Stimulated activated CD4-positive, alpha-beta T cell treated with anti-CD3 and anti-CD28 coated beads, Interleukin-2, amount 100 ng/mL, for 24 hours (primary cell): ENCODE measurements around the gene MINDY4.

Source experiments
- DNase-seq, 2 donors: peaks; one replicate each; pipeline ENCODE4 v3.0.0-alpha.2; 2020

Gene MINDY4

GRCh38 chr7:30771174-30771879 is at the start of gene MINDY4:
MINDY4 (plus strand) TSS chr7:30771417; CDS start chr7:30771494, 77 bp downstream.
- DNase-seq = peak; percentile 69 to 81

GRCh38 chr7:30722187-30722586 is 49.0 kb upstream of the MINDY4 start:
- DNase-seq = no peak

DNA sequence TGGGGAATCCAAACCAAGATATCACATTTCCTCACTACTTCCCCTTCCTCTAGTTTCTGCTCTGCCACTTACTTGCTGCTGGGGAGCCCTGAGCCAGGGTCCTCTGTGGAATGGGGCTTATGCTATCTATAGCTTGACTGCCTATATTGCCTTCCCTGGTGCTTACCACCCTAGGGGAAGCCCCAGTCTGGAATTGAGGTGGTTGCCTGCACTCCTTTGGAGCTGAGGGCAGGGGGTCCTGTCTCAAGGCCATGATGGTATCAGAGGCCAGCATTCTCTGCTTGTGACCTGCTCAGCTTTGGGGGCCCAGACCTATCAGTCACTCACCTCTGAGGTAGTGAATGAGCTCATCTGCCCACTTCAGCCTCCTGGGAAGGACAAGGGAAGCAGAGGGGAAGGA is 48.5 kb upstream of the MINDY4 start:
- DNase-seq = no peak

DNA sequence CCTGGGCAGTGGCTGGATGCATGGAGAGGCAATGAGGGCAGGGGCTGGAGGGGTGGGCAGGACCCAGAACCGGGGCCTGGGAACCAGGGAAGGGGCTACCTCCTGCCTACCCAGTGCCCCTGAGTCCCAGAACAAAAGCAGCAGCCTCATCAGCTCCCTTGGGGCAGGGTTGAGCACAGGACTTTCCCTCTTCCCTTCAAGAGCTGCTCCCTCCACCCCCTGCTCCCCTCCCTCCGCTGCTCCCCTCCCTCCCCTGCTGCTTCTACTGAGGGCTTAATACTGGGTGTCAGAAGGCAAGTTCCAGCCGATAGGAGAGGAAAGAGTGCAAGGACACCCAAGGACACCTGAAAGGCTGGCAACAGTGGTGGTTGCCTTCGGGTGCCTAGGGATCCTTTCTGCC is 47.4 kb upstream of the MINDY4 start:
- no peak for DNase-seq

GRCh38 chr7:30726296-30727006 is 44.8 kb upstream of the MINDY4 start:
- no peak for DNase-seq

- peak in 1 of 2 donors; percentile 30 for DNase-seq
Observed at GRCh38 chr7:30727061-30727945, 43.9 kb upstream of the MINDY4 start.

GRCh38 chr7:30728591-30729100 is 42.6 kb upstream of the MINDY4 start:
- no peak for DNase-seq

GRCh38 chr7:30729642-30730041 is 41.6 kb upstream of the MINDY4 start:
- no peak for DNase-seq

- DNase-seq = no peak
Observed at GRCh38 chr7:30730097-30730496, 41.1 kb upstream of the MINDY4 start.

DNA sequence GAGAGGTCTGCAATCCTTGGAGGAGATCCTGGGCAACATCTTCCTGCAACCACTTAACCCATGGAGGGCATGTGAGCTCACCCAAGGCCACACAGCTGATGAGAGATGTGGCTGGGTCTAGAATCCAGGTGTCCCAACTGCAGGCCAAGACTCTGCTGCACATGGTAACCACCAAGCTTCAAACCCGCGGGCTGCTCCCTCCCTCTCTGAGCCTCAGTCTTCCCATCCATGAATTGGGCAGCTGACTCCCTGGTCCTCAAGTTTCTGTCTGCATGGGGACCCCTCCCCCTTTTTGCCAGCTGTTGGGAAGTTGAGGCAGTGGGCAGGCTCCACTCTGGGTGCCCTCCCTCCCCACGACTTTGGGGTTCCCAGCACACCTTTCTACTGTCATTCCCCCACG is 40.2 kb upstream of the MINDY4 start:
- no peak for DNase-seq

DNA sequence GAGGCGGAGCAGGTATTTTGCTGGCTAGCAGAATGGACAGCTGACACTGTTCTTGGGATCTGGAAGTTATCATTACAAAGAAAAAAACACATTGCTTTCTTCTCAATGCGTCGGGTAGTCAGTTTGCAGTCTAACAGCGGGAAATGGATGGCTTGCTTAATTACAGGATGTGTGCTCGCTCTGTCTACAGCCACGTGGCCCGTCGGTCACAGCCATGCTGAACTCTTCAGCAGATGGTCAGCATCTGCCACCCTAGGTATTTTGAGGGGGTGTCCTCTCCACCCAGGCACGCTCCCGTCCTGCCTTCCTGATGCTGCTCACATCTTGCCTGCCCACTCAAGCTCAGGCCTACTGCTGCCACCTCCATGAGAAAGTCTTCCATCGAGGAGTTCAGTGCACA is 39.6 kb upstream of the MINDY4 start:
- no peak for DNase-seq

GRCh38 chr7:30732606-30733005 is 38.6 kb upstream of the MINDY4 start:
- no peak for DNase-seq

DNA sequence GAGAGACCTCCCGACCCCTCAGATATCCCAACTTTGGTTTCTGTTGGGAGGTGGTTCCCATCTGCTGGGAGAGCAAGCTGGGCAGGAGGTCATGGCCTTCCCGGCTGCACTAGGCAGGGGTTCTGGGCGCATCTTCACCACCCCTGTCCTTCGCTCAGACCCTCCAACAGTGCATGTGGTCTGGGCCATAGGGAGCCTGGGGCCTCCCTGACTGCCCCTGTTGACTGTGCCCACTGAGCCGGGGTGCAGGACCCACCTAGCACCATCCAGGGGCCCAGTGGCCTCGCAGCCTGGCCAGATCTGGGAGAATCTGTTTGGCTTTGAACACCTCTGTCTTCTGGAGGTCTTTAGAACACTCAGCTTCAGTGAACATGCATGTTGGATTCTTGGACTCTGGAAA is 38.0 kb upstream of the MINDY4 start:
- DNase-seq = no peak

DNA sequence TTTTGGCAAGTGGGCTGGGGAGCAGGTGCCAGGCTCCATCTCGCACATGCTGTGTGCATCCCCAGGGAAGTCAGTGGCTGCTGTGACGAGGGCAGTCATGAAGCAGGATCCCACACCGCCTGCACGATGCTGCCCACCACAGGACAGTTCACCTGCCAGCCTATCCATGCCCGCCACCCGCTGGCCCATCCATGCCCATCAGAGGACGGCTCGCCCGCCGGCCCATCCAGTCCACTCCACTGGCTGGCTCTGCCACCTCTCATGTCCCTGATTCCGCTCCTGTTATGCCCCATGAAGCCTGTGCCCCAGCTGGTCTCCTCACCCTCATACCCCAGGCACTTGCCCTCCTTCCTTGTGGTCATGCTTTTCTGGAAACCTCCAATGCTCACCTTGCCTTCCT is 37.5 kb upstream of the MINDY4 start:
- DNase-seq = no peak

DNA sequence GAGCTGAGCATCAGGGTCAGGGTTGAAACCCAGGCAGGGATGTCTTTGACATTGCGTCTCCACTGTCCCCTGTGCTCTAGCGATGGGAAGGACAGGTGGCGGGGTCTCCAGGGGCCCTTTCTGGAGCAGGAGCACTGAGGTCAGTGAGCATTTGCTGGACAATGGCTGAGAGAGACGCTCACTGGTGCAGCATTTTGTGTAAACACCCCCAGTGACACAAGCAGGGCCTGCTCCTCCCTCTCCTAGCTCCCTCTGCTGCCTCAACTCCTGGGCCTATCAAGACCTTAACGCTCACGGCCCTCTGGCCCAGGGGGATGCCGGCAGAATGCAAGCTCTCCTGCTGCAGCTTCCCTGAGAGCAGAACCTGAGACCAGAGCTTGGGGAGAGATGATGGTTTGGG is 36.7 kb upstream of the MINDY4 start:
- no peak for DNase-seq

DNA sequence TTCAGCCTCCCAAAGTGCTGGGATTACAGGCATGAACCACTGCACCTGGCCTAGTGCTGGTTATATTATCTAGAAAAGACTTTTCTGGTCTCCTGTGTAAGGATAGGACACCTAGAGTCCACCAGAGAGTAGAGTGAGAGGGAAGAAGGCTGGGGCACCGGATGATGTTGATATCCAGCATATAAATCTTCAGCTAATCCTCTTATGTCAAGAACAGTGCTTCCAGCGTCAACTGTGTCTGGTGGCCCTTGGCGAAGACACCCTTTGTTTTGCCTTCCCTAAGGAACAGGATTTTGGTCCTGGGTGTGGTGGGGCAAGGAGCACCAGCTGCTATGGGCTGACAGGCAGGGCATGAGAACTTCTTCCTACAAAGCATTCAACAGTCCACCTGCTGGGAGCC is 35.6 kb upstream of the MINDY4 start:
- DNase-seq = no peak

- DNase-seq = no peak
Observed at GRCh38 chr7:30736291-30736690, 34.9 kb upstream of the MINDY4 start.

GRCh38 chr7:30738026-30738915 is 32.9 kb upstream of the MINDY4 start:
- DNase-seq = no peak

DNA sequence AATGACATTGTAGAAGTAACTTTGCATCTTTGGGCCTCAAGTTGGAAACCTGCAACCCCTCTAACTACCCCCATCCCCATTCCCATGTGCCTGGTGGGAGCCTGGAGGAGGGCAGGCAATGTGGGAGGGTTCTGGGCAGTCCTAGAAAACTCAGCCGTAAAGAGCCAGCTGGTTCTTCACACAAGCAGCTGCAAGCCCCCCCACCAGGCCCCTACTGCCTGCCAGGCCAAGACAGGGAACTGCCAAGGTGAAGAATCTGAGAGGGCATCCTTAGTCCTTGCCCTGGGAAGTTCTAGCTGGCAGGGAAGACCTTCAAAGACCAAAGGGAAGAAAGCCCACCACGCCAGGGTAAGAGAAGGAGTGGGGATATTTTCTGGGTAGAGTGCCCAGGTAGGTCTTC is 31.5 kb upstream of the MINDY4 start:
- no peak for DNase-seq

DNA sequence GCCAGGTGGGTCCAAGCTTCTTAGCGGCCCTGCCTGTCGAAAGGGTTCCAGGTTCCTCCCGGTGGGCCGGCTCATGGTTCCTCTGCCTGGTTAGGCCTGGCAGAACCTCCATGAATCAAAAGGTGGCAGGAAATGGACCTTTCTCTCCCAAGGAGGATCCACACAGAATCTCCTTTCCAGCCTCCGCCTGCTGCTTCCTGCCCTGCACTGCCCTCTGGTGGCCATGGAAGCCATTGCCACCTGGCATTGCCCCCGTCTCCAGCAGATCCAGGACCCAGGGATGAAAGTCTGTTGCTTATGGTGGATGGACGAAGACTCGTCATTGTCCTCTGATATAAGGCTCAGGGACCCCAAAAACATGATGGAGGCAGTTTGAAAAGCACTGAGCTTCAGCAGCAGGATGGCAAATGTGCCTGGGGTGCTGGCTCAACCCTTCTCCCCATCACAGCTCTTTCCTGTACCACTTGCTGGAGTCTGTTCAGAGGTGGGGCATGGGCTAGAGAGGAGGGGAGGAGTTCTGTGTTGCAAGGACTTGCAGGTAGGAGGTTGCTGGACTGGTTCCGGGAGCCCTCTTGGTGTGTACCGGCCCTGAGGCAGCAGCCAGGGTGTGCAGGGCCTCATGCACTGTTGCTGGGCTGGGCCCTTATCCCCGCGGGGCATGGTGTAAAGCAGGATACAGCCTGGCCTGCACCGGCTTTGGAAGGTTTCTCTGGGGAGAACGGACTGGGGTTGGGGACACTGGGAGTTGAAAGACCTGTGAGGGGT is 30.6 kb upstream of the MINDY4 start:
- DNase-seq = peak; percentile 81 to 83

GRCh38 chr7:30741289-30741688 is 29.9 kb upstream of the MINDY4 start:
- no peak for DNase-seq
